DMS114 treated with DMSO at 0.1 percent for 48 hours (cell line): ENCODE data around the gene MYL2.
"Not testable (repeated sequence)": the region's sequence is repeated elsewhere in the genome, so short reads cannot be mapped to it uniquely, and the experiment has no call there.

ENCODE experiments used
- DNase-seq: peaks from one replicate; lab custom pipeline; 2025; ENCODE audit not compliant: unreplicated experiment; lab: John Stamatoyannopoulos, UW

Gene MYL2

GRCh38 chr12:110920324-110920910, at the start of gene MYL2:
TSS of gene MYL2 (minus strand) at chr12:110920579. CDS start at chr12:110920529, 50 bp downstream.
- no peak for DNase-seq

- DNase-seq, result no peak
Measured at GRCh38 chr12:110966081-110966760, 45.8 kb upstream of the MYL2 start.

GRCh38 chr12:110965574-110965973, 45.2 kb upstream of the MYL2 start:
- no peak for DNase-seq

- DNase-seq, result no peak
Measured at GRCh38 chr12:110960795-110961194, 40.4 kb upstream of the MYL2 start.

- no peak for DNase-seq
Measured at GRCh38 chr12:110957652-110958051, 37.3 kb upstream of the MYL2 start.

- DNase-seq, result no peak
Measured at GRCh38 chr12:110957159-110957558, 36.8 kb upstream of the MYL2 start.

GRCh38 chr12:110950867-110951266, 30.5 kb upstream of the MYL2 start:
- not testable (repeated sequence) for DNase-seq

GRCh38 chr12:110950466-110950865, 30.1 kb upstream of the MYL2 start:
- not testable (repeated sequence) for DNase-seq

- no peak for DNase-seq
Measured at GRCh38 chr12:110948041-110948440, 27.7 kb upstream of the MYL2 start.

- DNase-seq, result no peak
Measured at GRCh38 chr12:110943373-110943772, 23.0 kb upstream of the MYL2 start.

GRCh38 chr12:110941391-110941790, 21.0 kb upstream of the MYL2 start:
- no peak for DNase-seq

- DNase-seq, result no peak
Measured at GRCh38 chr12:110940933-110941332, 20.6 kb upstream of the MYL2 start.

GRCh38 chr12:110940296-110940695, 19.9 kb upstream of the MYL2 start:
- no peak for DNase-seq

GRCh38 chr12:110937104-110937641, 16.8 kb upstream of the MYL2 start:
- peak; percentile 51 for DNase-seq

- no peak for DNase-seq
Measured at GRCh38 chr12:110936367-110937103, 16.2 kb upstream of the MYL2 start.

- no peak for DNase-seq
Measured at GRCh38 chr12:110935588-110935987, 15.2 kb upstream of the MYL2 start.

- DNase-seq, result no peak
Measured at GRCh38 chr12:110934093-110934852, 13.9 kb upstream of the MYL2 start.

- DNase-seq, result no peak
Measured at GRCh38 chr12:110933326-110933974, 13.1 kb upstream of the MYL2 start.

GRCh38 chr12:110932046-110932445, 11.7 kb upstream of the MYL2 start:
- no peak for DNase-seq

- DNase-seq, result no peak
Measured at GRCh38 chr12:110931315-110931728, 10.9 kb upstream of the MYL2 start.
